ENCODE measurements around the gene CNIH2.

CNIH2 gene

GRCh38 chr11:66291303-66291705 is 13.3 kb downstream of the CNIH2 start:
- Histone ChIP-seq H3K4me1 (ENCODE audit: control insufficient read depth, insufficient read depth, low read length, unreplicated experiment) (peaks cover 15% of the 10 kb centered on the region), H3K79me2 (ENCODE audit: control insufficient read depth, insufficient read depth, low read length, unreplicated experiment) (peaks cover 21% of the 10 kb centered on the region), H3K36me3 (ENCODE audit: insufficient read depth, low read length) (no peaks in the 10 kb centered on the region), H3K4me3 (ENCODE audit: low read depth, low read length) (no peak overlapping the region), H2AFZ (ENCODE audit: low read length, unreplicated experiment) (no peak overlapping the region), H3K27ac (ENCODE audit: low read depth, low read length) (no peak overlapping the region), H3K27me3 (ENCODE audit: insufficient read depth, low read length) (peaks cover 27% of the 10 kb centered on the region)

GRCh38 chr11:66291706-66292542 is 13.9 kb downstream of the CNIH2 start, which contains the start of gene TMEM151A:
TSS of gene TMEM151A (plus strand) at chr11:66291894. CDS start at chr11:66292014, 120 bp downstream.
- Histone ChIP-seq H3K4me1 (ENCODE audit: control insufficient read depth, insufficient read depth, low read length, unreplicated experiment) (peaks cover 15% of the 10 kb centered on the region), H3K79me2 (ENCODE audit: control insufficient read depth, insufficient read depth, low read length, unreplicated experiment) (peaks cover 18% of the 10 kb centered on the region), H2AFZ (ENCODE audit: low read length, unreplicated experiment) (no peak within 1 kb of the TSS), H3K4me3 (ENCODE audit: low read depth, low read length) (peak within 1 kb of the TSS; percentile 53), H3K27me3 (ENCODE audit: insufficient read depth, low read length) (peaks cover 27% of the 10 kb centered on the region), H3K27ac (ENCODE audit: low read depth, low read length) (no peak within 1 kb of the TSS), H3K36me3 (ENCODE audit: insufficient read depth, low read length) (no peaks in the 10 kb centered on the region)

DNA sequence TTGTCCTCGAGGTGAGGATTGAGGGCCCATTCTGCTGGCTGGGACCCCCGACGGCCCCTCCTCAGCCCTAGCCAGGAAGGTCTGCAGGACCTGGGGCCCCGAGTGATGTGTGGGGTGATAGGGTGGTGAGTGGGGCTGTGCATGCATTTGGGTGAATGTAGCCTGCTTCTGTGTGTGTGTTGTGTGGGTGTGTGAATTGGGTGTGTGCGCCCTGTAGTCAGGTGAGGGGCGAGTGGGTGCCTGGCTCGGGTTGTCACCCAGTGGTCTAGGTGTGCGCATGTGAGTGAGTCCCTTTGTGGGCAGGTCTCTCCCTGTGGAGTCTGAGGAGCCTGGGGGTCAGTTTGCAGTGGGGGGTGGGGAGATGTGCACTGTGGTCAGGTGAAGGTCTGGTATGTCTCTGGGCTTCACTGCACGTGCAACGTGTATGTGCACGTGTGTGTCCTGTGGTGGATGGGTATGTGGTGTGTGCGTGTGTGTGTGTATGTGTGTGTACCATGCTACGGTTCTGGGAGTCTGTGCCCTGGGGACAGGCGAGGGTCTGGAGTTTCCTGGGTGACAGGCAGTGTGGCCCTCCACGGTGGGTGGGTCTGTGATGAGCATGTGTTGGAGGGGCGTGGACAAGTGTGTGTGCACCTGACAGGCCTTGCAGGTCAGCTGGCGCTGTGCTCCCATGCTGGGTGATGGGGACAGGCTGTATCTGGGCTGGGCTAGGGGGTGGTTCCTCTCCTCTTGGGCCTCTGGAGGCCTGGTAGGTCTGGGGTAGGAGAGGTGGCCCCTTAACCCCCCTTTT is 14.8 kb downstream of the CNIH2 start:
- Histone ChIP-seq H3K27ac (ENCODE audit: low read depth, low read length) (no peak overlapping the region), H2AFZ (ENCODE audit: low read length, unreplicated experiment) (no peak overlapping the region), H3K4me3 (ENCODE audit: low read depth, low read length) (no peak overlapping the region), H3K79me2 (ENCODE audit: control insufficient read depth, insufficient read depth, low read length, unreplicated experiment) (peaks cover 10% of the 10 kb centered on the region), H3K4me1 (ENCODE audit: control insufficient read depth, insufficient read depth, low read length, unreplicated experiment) (peaks cover 11% of the 10 kb centered on the region), H3K27me3 (ENCODE audit: insufficient read depth, low read length) (peaks cover 27% of the 10 kb centered on the region), H3K36me3 (ENCODE audit: insufficient read depth, low read length) (no peaks in the 10 kb centered on the region)

DNA sequence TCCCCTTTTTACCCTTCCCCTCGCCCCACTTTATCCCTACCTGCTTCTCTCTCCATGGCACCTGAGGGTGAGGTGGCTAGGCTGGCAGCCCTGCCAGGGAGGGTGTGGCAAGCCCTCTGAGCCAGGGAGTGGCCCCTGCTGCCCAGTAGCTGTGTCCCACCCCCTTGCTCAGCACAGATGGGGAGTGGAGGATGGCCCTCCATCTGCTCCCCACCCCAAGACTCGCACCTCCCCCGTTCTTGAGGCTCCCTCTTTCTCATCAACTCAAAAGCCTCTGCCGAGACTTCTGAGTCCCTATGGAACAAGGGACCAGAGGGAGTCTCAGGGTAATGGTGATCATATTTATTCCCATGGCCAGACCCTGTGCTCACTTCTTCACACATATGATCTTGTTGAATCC is 15.4 kb downstream of the CNIH2 start:
- peaks cover 3% of the 10 kb centered on the region for H3K79me2 ChIP-seq (ENCODE audit: control insufficient read depth, insufficient read depth, low read length, unreplicated experiment)
- H3K27ac ChIP-seq (ENCODE audit: low read depth, low read length): no peak overlapping the region
- H3K4me1 ChIP-seq (ENCODE audit: control insufficient read depth, insufficient read depth, low read length, unreplicated experiment): peaks cover 7% of the 10 kb centered on the region
- H3K36me3 ChIP-seq (ENCODE audit: insufficient read depth, low read length): no peaks in the 10 kb centered on the region
- no peak overlapping the region for H2AFZ ChIP-seq (ENCODE audit: low read length, unreplicated experiment)
- no peak overlapping the region for H3K4me3 ChIP-seq (ENCODE audit: low read depth, low read length)
- peaks cover 27% of the 10 kb centered on the region for H3K27me3 ChIP-seq (ENCODE audit: insufficient read depth, low read length)

- Histone ChIP-seq H3K27ac (ENCODE audit: low read depth, low read length) (no peak overlapping the region), H3K4me1 (ENCODE audit: control insufficient read depth, insufficient read depth, low read length, unreplicated experiment) (peaks cover 7% of the 10 kb centered on the region), H3K36me3 (ENCODE audit: insufficient read depth, low read length) (no peaks in the 10 kb centered on the region), H3K4me3 (ENCODE audit: low read depth, low read length) (no peak overlapping the region), H2AFZ (ENCODE audit: low read length, unreplicated experiment) (no peak overlapping the region), H3K79me2 (ENCODE audit: control insufficient read depth, insufficient read depth, low read length, unreplicated experiment) (no peaks in the 10 kb centered on the region), H3K27me3 (ENCODE audit: insufficient read depth, low read length) (peaks cover 27% of the 10 kb centered on the region)
Observed at GRCh38 chr11:66293777-66294625, 16.0 kb downstream of the CNIH2 start.

DNA sequence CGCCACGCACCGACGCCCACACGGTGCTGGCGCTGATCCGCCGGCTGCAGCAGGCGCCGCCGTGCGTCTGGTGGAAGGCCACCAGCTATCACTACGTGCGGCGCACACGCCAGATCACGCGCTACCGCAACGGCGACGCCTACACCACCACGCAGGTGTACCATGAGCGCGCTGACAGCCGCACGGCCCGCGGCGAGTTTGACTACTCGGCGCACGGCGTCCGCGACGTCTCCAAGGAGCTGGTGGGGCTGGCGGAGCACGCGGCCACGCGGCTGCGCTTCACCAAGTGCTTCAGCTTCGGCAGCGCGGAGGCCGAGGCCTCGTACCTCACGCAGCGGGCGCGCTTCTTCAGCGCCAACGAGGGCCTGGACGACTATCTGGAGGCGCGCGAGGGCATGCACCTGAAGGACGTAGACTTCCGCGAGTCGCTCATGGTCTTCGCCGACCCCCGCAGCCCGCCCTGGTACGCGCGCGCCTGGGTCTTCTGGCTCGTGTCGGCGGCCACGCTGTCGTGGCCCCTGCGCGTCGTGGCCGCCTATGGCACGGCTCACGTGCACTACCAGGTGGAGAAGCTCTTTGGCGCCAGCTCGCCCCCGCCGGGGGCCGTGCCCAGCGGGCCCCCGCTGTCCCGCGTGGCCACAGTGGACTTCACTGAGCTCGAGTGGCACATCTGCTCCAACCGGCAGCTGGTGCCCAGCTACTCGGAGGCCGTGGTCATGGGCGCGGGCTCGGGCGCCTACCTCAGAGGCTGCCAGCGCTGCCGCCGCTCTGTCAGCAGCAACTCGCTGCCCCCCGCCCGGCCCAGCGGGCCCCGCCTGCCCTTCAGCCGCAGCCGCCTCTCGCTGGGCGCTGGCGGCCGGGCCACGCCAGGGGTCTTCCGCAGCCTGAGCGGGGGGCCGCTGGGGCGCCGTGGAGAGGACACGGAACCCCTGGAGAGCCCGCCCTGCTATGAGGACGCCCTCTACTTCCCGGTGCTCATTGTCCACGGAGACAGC is 16.9 kb downstream of the CNIH2 start:
- H3K4me1 ChIP-seq (ENCODE audit: control insufficient read depth, insufficient read depth, low read length, unreplicated experiment): peaks cover 3% of the 10 kb centered on the region
- no peak overlapping the region for H3K4me3 ChIP-seq (ENCODE audit: low read depth, low read length)
- H2AFZ ChIP-seq (ENCODE audit: low read length, unreplicated experiment): no peak overlapping the region
- H3K27ac ChIP-seq (ENCODE audit: low read depth, low read length): no peak overlapping the region
- H3K36me3 ChIP-seq (ENCODE audit: insufficient read depth, low read length): no peaks in the 10 kb centered on the region
- peaks cover 27% of the 10 kb centered on the region for H3K27me3 ChIP-seq (ENCODE audit: insufficient read depth, low read length)
- no peaks in the 10 kb centered on the region for H3K79me2 ChIP-seq (ENCODE audit: control insufficient read depth, insufficient read depth, low read length, unreplicated experiment)

- no peak overlapping the region for H2AFZ ChIP-seq (ENCODE audit: low read length, unreplicated experiment)
- H3K4me3 ChIP-seq (ENCODE audit: low read depth, low read length): no peak overlapping the region
- no peak overlapping the region for H3K27ac ChIP-seq (ENCODE audit: low read depth, low read length)
- no peaks in the 10 kb centered on the region for H3K79me2 ChIP-seq (ENCODE audit: control insufficient read depth, insufficient read depth, low read length, unreplicated experiment)
- peaks cover 8% of the 10 kb centered on the region for H3K27me3 ChIP-seq (ENCODE audit: insufficient read depth, low read length)
- no peaks in the 10 kb centered on the region for H3K36me3 ChIP-seq (ENCODE audit: insufficient read depth, low read length)
- H3K4me1 ChIP-seq (ENCODE audit: control insufficient read depth, insufficient read depth, low read length, unreplicated experiment): no peaks in the 10 kb centered on the region
Observed at GRCh38 chr11:66297610-66298009, 19.6 kb downstream of the CNIH2 start.

DNA sequence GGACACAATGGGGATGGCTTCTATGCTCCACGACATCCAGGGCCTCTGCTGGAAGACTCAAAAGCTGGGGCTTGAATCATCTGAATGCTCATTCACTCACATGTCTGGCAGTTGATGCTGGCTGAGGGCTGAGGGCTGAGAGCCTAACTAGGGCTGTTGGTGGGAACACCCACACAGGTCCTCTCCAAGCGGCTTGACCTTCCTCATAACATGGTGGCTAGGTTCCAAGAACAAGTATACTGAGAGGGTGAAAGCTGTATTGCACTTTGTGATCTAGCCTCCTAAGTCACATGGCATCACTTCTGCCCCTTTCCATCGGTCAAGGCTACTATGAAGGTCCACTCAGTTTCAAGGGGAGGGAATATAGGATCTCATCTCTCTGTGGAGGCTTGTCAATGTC is 21.2 kb downstream of the CNIH2 start:
- Histone ChIP-seq H3K4me3 (ENCODE audit: low read depth, low read length) (no peak overlapping the region), H2AFZ (ENCODE audit: low read length, unreplicated experiment) (no peak overlapping the region), H3K4me1 (ENCODE audit: control insufficient read depth, insufficient read depth, low read length, unreplicated experiment) (no peaks in the 10 kb centered on the region), H3K27ac (ENCODE audit: low read depth, low read length) (no peak overlapping the region), H3K36me3 (ENCODE audit: insufficient read depth, low read length) (no peaks in the 10 kb centered on the region), H3K79me2 (ENCODE audit: control insufficient read depth, insufficient read depth, low read length, unreplicated experiment) (no peaks in the 10 kb centered on the region), H3K27me3 (ENCODE audit: insufficient read depth, low read length) (no peaks in the 10 kb centered on the region)

DNA sequence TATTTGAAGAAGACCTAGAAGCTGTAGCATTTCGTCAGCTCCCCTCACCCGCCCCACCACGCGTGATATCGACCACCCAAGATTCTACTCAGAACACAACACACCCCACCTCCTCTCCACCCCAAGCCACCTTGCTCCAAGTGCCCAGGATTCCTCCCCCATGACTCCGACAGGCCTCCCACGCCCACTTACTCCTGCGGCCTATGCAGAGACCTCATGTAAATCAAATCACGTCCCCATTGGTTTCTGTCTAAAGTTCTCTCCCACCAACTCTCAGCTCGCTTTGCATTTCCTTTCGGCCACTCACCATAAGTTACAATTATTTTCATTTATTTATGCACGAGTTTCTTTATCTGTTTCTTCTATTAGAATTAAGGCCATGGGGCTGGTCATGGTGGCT is 24.7 kb downstream of the CNIH2 start:
- Histone ChIP-seq H3K27me3 (ENCODE audit: insufficient read depth, low read length) (no peaks in the 10 kb centered on the region), H3K4me1 (ENCODE audit: control insufficient read depth, insufficient read depth, low read length, unreplicated experiment) (no peaks in the 10 kb centered on the region), H3K27ac (ENCODE audit: low read depth, low read length) (no peak overlapping the region), H3K79me2 (ENCODE audit: control insufficient read depth, insufficient read depth, low read length, unreplicated experiment) (no peaks in the 10 kb centered on the region), H3K36me3 (ENCODE audit: insufficient read depth, low read length) (no peaks in the 10 kb centered on the region), H2AFZ (ENCODE audit: low read length, unreplicated experiment) (no peak overlapping the region), H3K4me3 (ENCODE audit: low read depth, low read length) (no peak overlapping the region)

Measured in ACC112 (cell line).